Epithelial cell of esophagus (primary cell): ENCODE measurements around the gene EIF4G2.
"Not testable (repeated sequence)": the region's sequence is repeated elsewhere in the genome, so short reads cannot be mapped to it uniquely, and the experiment has no call there.

Experiments
- DNase-seq: peaks from one replicate; pipeline ENCODE4 v3.0.0; 2010; ENCODE audit warnings: low read depth
- H3K4me3 ChIP-seq: 2 replicates; pipeline ENCODE4 v1.5.1; 2011; ENCODE audit warnings: mild to moderate bottlenecking, low read length, control low read depth
- TF ChIP-seq, protein P1 (sequence below): IDR thresholded peaks from 2 replicates; pipeline ENCODE4 v1.5.1; 2011; ENCODE audit warnings: low read depth, mild to moderate bottlenecking, low read length, control low read depth, inconsistent platforms; ENCODE audit not compliant: insufficient read depth; ENCODE audit errors: missing control alignments

Gene EIF4G2

DNA sequence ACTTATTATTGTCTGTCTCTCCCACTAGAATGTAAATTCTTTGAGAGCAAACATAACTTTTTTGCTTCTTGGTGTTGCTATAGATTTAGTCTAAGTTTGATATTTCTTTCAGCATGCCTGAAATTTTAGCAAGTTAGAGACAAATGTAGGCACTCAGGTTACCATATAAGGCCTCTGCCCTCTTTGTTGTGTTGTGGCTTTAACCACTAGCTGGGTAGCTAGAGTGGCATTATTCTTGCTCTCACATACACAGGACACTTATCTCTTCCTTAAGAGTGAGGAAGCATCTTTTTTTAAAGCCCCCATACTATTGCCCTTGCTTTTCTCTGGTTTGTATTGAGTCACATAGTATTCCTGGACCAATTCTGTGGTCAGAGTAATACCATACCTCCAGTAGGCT is 37.9 kb upstream of the EIF4G2 start:
- TF ChIP-seq, protein P1, sequence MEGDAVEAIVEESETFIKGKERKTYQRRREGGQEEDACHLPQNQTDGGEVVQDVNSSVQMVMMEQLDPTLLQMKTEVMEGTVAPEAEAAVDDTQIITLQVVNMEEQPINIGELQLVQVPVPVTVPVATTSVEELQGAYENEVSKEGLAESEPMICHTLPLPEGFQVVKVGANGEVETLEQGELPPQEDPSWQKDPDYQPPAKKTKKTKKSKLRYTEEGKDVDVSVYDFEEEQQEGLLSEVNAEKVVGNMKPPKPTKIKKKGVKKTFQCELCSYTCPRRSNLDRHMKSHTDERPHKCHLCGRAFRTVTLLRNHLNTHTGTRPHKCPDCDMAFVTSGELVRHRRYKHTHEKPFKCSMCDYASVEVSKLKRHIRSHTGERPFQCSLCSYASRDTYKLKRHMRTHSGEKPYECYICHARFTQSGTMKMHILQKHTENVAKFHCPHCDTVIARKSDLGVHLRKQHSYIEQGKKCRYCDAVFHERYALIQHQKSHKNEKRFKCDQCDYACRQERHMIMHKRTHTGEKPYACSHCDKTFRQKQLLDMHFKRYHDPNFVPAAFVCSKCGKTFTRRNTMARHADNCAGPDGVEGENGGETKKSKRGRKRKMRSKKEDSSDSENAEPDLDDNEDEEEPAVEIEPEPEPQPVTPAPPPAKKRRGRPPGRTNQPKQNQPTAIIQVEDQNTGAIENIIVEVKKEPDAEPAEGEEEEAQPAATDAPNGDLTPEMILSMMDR = no peak
- H3K4me3 ChIP-seq = no peak overlapping the region
- DNase-seq = no peak

DNA sequence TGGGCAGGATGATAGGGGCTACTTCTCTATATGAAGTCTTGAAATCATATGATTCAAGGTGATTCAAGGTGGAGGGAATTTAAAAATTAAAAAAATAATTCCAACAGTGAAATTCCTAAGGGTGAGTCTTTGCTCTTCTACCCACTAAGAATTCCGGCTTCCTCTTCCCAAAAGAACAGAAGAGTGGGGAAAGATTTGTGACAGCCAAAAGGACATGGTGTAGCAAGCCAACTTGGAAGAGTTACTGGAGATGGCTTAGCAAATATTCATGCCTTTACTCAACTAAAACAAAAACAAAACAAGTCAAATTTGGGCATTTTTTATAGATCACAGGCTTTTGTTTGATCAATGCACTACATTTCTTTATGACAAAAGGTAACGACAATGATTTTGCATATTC is 36.9 kb upstream of the EIF4G2 start:
- DNase-seq = no peak
- no peak overlapping the region for H3K4me3 ChIP-seq
- TF ChIP-seq, protein P1 = no peak

DNA sequence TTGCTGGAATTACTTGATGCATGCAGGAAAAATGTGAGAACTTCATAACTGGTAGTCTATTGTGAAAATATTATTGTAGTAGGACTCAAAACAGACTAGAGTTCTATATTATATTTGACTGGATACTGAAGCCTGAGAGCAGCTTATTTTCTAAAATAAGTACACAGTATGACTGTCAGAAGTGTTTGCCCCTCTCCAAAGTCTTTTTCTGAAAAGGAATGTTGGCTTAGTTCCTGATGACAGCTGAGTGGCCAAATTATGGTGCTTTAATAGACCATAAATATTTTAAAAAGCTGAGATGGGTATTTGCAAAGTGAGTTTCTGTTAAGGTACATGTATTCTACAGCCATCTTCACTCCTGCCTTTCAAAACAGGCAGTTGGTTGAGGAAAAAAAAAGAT is 36.1 kb upstream of the EIF4G2 start:
- no peak overlapping the region for H3K4me3 ChIP-seq
- TF ChIP-seq, protein P1 = no peak
- no peak for DNase-seq

DNA sequence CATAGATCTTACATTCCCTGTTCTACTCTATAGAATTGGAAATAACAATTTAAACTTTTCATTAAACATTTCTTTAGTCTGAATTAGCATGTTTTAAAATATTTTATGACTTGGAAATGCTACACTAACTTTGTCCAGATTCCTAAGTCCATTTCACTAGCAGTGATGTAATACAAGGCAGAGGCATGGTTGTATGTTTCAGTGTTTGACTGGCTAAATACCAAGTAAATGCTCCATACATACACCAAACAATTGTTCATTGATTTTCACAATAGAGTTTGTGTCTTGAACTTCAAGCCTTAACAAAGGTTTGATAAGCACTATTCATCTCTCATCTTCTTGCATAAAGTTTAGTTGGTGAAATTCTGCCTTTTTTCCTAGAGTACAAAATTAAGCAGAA is 35.6 kb upstream of the EIF4G2 start:
- no peak overlapping the region for H3K4me3 ChIP-seq
- no peak for DNase-seq
- TF ChIP-seq, protein P1 = no peak

DNA sequence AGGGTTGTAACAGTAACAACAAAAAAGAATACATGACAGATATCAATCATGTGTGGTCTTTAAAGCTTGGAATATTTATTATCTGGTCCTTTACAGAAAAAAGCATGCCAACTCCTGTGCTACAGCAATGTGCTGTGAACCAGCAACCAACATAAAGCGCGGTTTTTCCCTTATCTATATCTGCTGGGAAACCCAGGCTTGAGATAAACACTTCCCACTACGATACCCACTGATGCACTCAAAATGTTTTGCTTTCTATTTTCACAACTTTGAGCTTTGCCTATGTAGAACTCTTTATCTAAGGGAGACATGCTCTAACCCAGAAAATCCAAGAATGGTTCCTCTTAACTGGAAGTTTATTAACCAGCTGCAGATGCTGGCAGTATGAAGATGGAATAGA is 30.2 kb upstream of the EIF4G2 start:
- no peak overlapping the region for H3K4me3 ChIP-seq
- DNase-seq = no peak
- TF ChIP-seq, protein P1 = no peak

DNA sequence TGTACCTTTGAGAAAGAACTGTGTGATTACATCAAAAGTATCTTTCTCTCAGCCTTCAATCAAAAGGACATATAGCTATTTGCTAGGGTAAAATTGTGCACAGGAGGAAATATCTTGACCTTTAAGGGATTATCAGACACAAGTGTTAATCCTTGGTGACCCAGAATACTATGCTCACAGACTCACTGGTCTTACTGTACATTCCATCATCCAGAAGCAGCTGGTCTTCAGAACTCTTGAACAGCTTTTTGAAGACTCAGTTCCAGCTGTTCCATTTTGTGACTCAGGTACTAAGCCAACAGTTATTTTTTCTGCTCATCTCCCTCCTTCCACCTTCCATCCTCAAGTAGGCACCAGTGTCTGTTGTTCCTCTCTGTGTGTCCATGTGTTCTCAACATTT is 29.4 kb upstream of the EIF4G2 start:
- H3K4me3 ChIP-seq = no peak overlapping the region
- TF ChIP-seq, protein P1 = no peak
- DNase-seq = no peak

DNA sequence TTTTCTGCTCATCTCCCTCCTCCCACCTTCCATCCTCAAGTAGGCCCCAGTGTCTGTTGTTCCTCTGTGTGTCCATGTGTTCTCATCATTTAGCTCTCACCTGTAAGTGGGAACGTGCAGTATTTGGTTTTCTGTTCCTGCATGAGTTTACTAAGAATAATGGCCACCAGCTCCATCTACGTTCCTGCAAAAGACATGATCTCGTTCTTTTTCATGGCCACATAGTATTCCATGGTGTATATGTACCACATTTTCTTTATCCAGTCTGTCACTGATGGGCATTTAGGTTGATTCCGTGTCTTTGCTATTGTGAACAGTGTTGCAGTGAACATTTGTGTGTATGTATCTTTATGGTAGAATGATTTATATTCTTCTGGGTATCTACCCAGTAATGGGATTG is 28.2 kb upstream of the EIF4G2 start:
- not testable (repeated sequence) for H3K4me3 ChIP-seq, DNase-seq

DNA sequence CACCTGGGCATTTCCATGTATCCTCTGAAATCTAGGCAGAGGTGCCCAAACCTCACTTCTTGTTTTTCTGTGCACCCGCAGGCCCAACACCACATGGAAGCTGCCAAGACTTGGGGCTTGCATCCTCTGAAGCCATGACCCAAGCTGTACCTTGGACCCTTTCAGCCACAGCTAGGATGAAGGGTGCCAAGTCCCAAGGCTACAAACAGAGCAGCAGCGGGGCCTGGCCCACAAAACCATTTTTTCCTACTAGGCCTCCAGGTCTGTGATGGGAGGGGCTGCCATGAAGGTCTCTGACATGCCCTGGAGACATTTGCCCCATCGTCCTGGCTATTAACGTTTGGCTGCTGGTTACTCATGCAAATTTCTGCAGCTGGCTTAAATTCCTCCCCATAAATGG is 20.4 kb upstream of the EIF4G2 start:
- TF ChIP-seq, protein P1 = no peak
- no peak overlapping the region for H3K4me3 ChIP-seq
- no peak for DNase-seq
